Lung (tissue), 12 donors: ENCODE measurements around the gene PPARGC1A. TPM values are rescaled to one million over a fixed set of nuclear protein-coding genes. Genes with fewer than 3 reads are reported as not detected.

Experiments
- ATAC-seq: fragments of 200-7000 bp; cut with Tn5 transposase; one replicate; pipeline ENCODE4 v1.9.1; 2020; ENCODE audit warnings: moderate number of reproducible peaks; ENCODE audit not compliant: insufficient read depth, low FRiP score
- DNase-seq, 3 donors: peaks; one replicate each; pipeline ENCODE4 v3.0.0-alpha.2; 2013 to 2017
- H3K27ac ChIP-seq, 2 donors: one replicate each; pipeline ENCODE4 v1.5.1; 2013; ENCODE audit warnings: mild to moderate bottlenecking in 2 of 2, moderate library complexity in 2 of 2, control low read depth in 1 of 2, inconsistent platforms in 1 of 2, low read depth in 1 of 2, low read length in 1 of 2
- H3K27me3 ChIP-seq, 3 donors: one replicate each; pipeline ENCODE4 v1.5.1; 2013; ENCODE audit warnings: low read length in 2 of 3; ENCODE audit not compliant: control insufficient read depth in 3 of 3, insufficient read depth in 3 of 3
- H3K36me3 ChIP-seq, 4 donors: one replicate each; pipeline ENCODE4 v1.5.1; 2013; ENCODE audit warnings: low read length in 4 of 4, mild to moderate bottlenecking in 1 of 4, moderate library complexity in 1 of 4; ENCODE audit not compliant: control insufficient read depth in 4 of 4, insufficient read depth in 4 of 4
- H3K4me1 ChIP-seq, 5 donors: one replicate each; pipeline ENCODE4 v1.5.1; 2013; ENCODE audit warnings: low read length in 5 of 5, mild to moderate bottlenecking in 2 of 5, moderate library complexity in 1 of 5; ENCODE audit not compliant: control insufficient read depth in 5 of 5, insufficient read depth in 5 of 5
- H3K4me3 ChIP-seq: one replicate; pipeline ENCODE4 v1.5.1; 2013; ENCODE audit warnings: mild to moderate bottlenecking, control low read depth, moderate library complexity
- H3K9ac ChIP-seq, 2 donors: one replicate each; pipeline ENCODE4 v1.5.1; 2013; ENCODE audit warnings: low read length in 2 of 2, control low read depth in 1 of 2; ENCODE audit not compliant: insufficient read depth in 1 of 2
- H3K9me3 ChIP-seq, 4 donors: one replicate each; pipeline ENCODE4 v1.5.1; 2013; ENCODE audit warnings: low read length in 3 of 4, mild to moderate bottlenecking in 1 of 4, moderate library complexity in 1 of 4; ENCODE audit not compliant: control insufficient read depth in 4 of 4, insufficient read depth in 3 of 4
- WGBS, 2 donors: extraction: QIAGEN DNeasy Blood & Tissue Kit; methylation state at CpG; one replicate each; pipeline ENCODE4 v1.1.7; 2013; 5-methylcytosine and 5-hydroxymethylcytosine counted together
- polyA plus RNA-seq, 2 donors: library from polyadenylated mRNA; stranded (reverse); fragments of 200-250 nt; gene quantifications; one replicate each; pipeline ENCODE4 v1.2.1, GENCODE V29; 2013
- total RNA-seq, 2 donors: library from RNA; depleted of rRNA in 1 of 2; stranded (reverse); fragments of >200 nt in 1 of 2; gene quantifications; one replicate each; pipeline ENCODE4 v1.2.1, GENCODE V29; 2014 to 2021
- TF ChIP-seq, protein P1 (sequence below): IDR thresholded peaks from 2 replicates; pipeline ENCODE4 v1.5.1; 2012; ENCODE audit warnings: mild to moderate bottlenecking; ENCODE audit errors: control extremely low read depth, extremely low read depth
- donor health status: control.
- donor health status: control.
- donor health status: Bipolar disorder and iron deficiency.
- donor health status: healthy.
- donor health status: DM: yes; HTN: yes; CAD: no.

Gene PPARGC1A
- total and polyA plus RNA-seq, 4 donors = 1.1 to 17.9 (median 5.1) TPM

DNA sequence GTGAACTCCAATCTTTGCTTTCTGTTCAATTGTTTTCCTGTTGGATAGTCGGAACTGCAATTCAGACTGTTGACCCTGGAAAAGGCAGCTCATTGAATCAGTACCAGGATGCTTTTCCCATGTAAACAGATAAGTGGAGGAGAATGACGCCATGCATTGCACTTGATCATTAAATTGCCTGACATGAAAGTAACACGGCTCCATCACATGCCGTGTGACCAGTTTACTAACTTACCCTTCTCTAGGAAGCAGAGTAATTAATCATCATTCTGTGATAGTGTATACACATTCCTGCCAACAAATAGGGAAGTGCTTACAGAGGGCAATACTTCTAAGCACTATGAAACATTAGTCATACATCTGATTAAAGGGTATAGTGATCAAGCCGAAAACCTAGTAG is 101.4 kb downstream of the PPARGC1A start:
- peaks cover 0 to 16% (median 0%) of the 10 kb centered on the region in 5 donors for H3K4me1 ChIP-seq
- H3K9ac ChIP-seq = no peak overlapping the region
- no peak for DNase-seq
- ATAC-seq = no peak
- TF ChIP-seq, protein P1, sequence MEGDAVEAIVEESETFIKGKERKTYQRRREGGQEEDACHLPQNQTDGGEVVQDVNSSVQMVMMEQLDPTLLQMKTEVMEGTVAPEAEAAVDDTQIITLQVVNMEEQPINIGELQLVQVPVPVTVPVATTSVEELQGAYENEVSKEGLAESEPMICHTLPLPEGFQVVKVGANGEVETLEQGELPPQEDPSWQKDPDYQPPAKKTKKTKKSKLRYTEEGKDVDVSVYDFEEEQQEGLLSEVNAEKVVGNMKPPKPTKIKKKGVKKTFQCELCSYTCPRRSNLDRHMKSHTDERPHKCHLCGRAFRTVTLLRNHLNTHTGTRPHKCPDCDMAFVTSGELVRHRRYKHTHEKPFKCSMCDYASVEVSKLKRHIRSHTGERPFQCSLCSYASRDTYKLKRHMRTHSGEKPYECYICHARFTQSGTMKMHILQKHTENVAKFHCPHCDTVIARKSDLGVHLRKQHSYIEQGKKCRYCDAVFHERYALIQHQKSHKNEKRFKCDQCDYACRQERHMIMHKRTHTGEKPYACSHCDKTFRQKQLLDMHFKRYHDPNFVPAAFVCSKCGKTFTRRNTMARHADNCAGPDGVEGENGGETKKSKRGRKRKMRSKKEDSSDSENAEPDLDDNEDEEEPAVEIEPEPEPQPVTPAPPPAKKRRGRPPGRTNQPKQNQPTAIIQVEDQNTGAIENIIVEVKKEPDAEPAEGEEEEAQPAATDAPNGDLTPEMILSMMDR = no peak
- 26 to 34% methylated on average over 5 of the region's 5 CpGs for WGBS, 2 donors
- H3K9me3 ChIP-seq = no peaks in the 10 kb centered on the region
- H3K27ac ChIP-seq = peak overlapping the region in 1 of 2 donors; percentile 79
- no peaks in the 10 kb centered on the region for H3K36me3 ChIP-seq
- H3K4me3 ChIP-seq = no peak overlapping the region
- H3K27me3 ChIP-seq = no peaks in the 10 kb centered on the region

DNA sequence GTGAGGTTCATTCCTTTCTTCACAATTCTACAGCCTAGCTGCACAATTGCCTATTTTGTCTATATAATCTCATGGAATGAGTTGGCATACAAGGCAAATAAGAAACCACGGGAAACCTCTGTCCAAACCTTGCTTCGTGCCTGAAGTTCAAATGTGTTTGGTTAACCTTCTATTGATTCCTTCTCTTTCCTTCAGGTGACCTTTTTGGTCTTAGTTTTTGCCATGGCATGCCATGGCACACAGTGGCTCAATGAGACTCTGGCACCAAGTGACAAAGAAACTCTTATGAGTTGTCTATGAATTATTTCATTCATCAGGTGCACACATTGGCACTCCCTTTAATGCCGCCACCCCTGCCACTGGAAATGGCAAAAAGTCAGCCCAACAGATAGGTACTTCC is 101.8 kb downstream of the PPARGC1A start:
- Histone ChIP-seq H3K9me3 (peaks cover 0 to 2% (median 0%) of the 10 kb centered on the region in 4 donors), H3K27me3 (no peaks in the 10 kb centered on the region), H3K4me3 (no peak overlapping the region), H3K27ac (peak overlapping the region in 1 of 2 donors; percentile 72), H3K36me3 (no peaks in the 10 kb centered on the region), H3K4me1 (peaks cover 0 to 16% (median 0%) of the 10 kb centered on the region in 5 donors), H3K9ac (no peak overlapping the region)
- no peak for ATAC-seq
- 87 to 95% methylated on average over 3 of the region's 3 CpGs for WGBS, 2 donors
- DNase-seq = no peak
- TF ChIP-seq, protein P1 = no peak

DNA sequence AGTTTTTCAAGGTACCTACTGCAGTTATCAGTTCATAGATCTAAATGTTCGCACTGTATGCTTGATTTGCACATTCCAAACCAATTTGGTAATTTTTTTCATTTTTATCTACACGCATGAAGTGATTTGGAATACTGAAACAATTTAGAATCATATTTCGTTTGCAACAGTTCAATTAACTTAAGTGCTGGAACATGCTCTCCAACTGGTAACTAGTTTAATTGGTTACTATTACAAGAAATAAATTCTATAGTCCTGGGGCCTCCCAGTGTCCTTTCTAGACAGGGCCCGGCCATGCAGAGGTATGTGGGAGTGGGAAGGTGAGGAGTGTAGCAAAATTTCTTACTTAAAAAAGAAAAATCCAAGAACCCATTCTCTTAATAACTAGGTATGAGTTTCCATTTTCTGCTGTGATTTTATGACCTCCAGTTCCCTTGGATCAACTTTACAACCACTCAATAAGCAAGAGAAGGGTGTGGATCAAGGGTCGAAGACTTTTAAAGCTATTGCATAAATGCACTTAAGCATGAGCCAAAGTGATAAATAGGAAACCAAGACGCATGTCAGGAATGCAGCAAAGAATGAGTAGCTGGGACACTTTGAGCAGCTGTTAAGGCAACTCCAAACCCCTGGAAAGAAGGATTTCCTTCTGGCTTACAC is 106.9 kb downstream of the PPARGC1A start:
- DNase-seq (no peak), ATAC-seq (no peak)
- no peak overlapping the region for H3K27ac ChIP-seq
- H3K9ac ChIP-seq = no peak overlapping the region
- H3K4me3 ChIP-seq = no peak overlapping the region
- peaks cover 0 to 2% (median 0%) of the 10 kb centered on the region in 4 donors for H3K36me3 ChIP-seq
- H3K4me1 ChIP-seq = peaks cover 0 to under 1% (median 0%) of the 10 kb centered on the region in 5 donors
- H3K9me3 ChIP-seq = peaks cover 0 to 5% (median 0%) of the 10 kb centered on the region in 4 donors
- no peaks in the 10 kb centered on the region for H3K27me3 ChIP-seq
- TF ChIP-seq, protein P1 = no peak
- WGBS, 2 donors = 68 to 70% methylated on average over 6 of the region's 6 CpGs
